Colonic mucosa (tissue), 4 donors: Measurements from ENCODE around the gene TNFRSF1A. TPM values are rescaled to one million over a fixed set of nuclear protein-coding genes. Genes with fewer than 3 reads are reported as not detected.
A peak's percentile ranks its signal among the peaks of the same experiment; 100 is the strongest.

Source experiments
- DNase-seq: peaks from one replicate; pipeline ENCODE4 v3.0.0-alpha.2; 2020
- H3K27ac ChIP-seq: fragments of 200-600 bp; one replicate; pipeline ENCODE4 v1.8.0; 2021
- H3K27me3 ChIP-seq: fragments of 200-600 bp; one replicate; pipeline ENCODE4 v1.8.0; 2021
- H3K36me3 ChIP-seq: fragments of 200-600 bp; one replicate; pipeline ENCODE4 v1.8.0; 2021
- H3K4me1 ChIP-seq: fragments of 200-600 bp; one replicate; pipeline ENCODE4 v1.8.0; 2021; ENCODE audit warnings: mild to moderate bottlenecking
- H3K4me3 ChIP-seq: fragments of 200-600 bp; one replicate; pipeline ENCODE4 v1.8.0; 2021
- H3K9ac ChIP-seq, 2 donors: one replicate each; pipeline ENCODE4 v1.7.0; 2013; ENCODE audit warnings: control low read depth in 2 of 2, low read depth in 2 of 2, low read length in 2 of 2
- H3K9me3 ChIP-seq: fragments of 200-600 bp; one replicate; pipeline ENCODE4 v1.8.0; 2021
- intact Hi-C: fragments of 100-400 bp; cut with DNase I; formaldehyde crosslinking; loops from one replicate; pipeline ENCODE4 v1.14.1; 2022
- total RNA-seq, 2 donors: library from RNA; stranded (reverse); fragmentation: NEBNext Ultra II Directional in 1 of 2; extraction: Animal tissue kit (Norgen Biotek cat#: 25700) in 1 of 2; gene quantifications; one replicate each; pipeline ENCODE4 v1.2.1, GENCODE V29; 2021
- TF ChIP-seq, protein P1 (sequence below): fragments of 200-600 bp; IDR thresholded peaks from one replicate; pipeline ENCODE4 v1.8.0; 2022; ENCODE audit warnings: antibody characterized with exemption, mild to moderate bottlenecking
- donor health status: healthy.
- donor health status: DM: no; HTN: no; CAD: no.
- donor health status: DM: no; HTN: no; CAD: no.

TNFRSF1A gene
- total RNA-seq, 2 donors from 2014 or later: 116 to 164 TPM

DNA sequence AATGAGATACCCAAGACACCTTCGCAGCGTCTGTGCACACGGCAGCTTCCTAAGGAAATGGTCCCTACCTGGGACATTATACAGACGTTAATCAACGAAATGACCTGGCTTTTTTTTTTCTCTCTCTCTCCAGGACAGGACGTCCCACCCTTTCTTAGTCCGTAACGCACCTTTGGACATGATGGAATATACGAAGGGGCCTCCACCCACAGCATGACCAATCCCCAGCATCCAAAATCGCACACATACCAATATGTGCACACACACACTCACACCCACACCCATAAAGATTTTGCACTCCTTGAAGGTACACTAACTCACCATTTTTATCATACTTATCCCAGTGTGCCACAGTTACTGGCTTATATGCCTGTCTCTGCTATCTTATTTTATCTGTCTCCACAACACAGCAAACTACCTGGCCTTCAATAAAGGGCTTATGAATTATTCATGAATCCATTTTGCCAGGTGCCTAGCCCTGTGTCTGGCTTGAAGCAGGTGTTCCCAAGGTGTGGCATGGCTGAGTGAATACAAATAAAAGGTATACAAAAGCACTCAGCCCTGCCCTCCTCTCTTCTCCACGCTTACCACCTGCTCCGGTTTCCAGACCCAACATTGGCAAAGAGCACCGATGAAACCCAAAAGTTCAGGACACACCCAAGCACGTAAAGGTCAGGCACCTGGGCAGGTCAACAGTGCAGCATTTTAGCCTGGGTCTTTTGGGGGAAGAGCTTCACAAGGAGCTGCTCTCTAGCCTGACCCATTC lies 31.3 kb upstream of the TNFRSF1A start:
- TF ChIP-seq, protein P1, sequence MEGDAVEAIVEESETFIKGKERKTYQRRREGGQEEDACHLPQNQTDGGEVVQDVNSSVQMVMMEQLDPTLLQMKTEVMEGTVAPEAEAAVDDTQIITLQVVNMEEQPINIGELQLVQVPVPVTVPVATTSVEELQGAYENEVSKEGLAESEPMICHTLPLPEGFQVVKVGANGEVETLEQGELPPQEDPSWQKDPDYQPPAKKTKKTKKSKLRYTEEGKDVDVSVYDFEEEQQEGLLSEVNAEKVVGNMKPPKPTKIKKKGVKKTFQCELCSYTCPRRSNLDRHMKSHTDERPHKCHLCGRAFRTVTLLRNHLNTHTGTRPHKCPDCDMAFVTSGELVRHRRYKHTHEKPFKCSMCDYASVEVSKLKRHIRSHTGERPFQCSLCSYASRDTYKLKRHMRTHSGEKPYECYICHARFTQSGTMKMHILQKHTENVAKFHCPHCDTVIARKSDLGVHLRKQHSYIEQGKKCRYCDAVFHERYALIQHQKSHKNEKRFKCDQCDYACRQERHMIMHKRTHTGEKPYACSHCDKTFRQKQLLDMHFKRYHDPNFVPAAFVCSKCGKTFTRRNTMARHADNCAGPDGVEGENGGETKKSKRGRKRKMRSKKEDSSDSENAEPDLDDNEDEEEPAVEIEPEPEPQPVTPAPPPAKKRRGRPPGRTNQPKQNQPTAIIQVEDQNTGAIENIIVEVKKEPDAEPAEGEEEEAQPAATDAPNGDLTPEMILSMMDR: no peak
- H3K27me3 ChIP-seq: no peaks in the 10 kb centered on the region
- H3K9me3 ChIP-seq: no peaks in the 10 kb centered on the region
- H3K27ac ChIP-seq: peak overlapping the region; percentile 91
- DNase-seq: peak; percentile 87
- H3K4me3 ChIP-seq: peak overlapping the region; percentile 34
- H3K4me1 ChIP-seq: peaks cover 21% of the 10 kb centered on the region
- H3K9ac ChIP-seq: peak overlapping the region; percentile 89
- H3K36me3 ChIP-seq: no peaks in the 10 kb centered on the region
- intact Hi-C loops: loop anchor here (5.0 kb wide), 1 partner anchor 36 kb away; no protein-coding TSS in a partner anchor

DNA sequence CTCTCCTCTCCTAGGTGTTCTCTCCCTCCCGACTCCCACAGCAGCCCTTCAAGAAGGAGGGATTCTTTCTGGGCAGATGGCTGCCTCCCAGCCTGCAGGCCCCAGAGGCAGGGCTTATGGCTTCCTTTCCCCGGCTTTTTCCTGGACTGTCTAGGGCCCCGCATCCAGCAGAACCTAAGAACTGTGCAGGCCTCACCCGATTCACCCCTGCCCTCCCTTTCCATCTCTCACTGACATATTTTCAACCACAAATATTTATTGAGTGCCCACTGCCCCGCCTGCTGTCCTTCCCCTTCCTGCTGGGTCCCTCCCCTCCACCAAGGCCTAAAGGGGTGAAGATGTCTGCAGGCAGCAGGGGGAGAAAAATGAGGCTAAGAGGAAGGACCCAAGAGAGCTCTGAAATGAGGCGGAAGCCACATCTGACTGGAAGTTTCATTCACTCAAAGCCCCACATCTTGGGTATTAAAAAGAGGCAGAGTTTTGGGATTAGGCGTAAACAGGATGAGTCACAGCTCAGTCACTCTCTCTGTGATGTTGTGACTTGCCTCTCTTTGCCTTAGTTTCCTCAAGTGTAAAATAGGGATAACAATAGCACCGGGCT lies 30.6 kb upstream of the TNFRSF1A start:
- peak overlapping the region; percentile 34 for H3K4me3 ChIP-seq
- peak overlapping the region; percentile 57 to 89 for H3K9ac ChIP-seq
- H3K27ac ChIP-seq: peak overlapping the region; percentile 91
- H3K27me3 ChIP-seq: no peaks in the 10 kb centered on the region
- H3K36me3 ChIP-seq: no peaks in the 10 kb centered on the region
- DNase-seq: no peak
- intact Hi-C loops: loop anchor here (5.0 kb wide), 1 partner anchor 35 kb away; no protein-coding TSS in a partner anchor
- no peaks in the 10 kb centered on the region for H3K9me3 ChIP-seq
- peaks cover 21% of the 10 kb centered on the region for H3K4me1 ChIP-seq
- TF ChIP-seq, protein P1: no peak

DNA sequence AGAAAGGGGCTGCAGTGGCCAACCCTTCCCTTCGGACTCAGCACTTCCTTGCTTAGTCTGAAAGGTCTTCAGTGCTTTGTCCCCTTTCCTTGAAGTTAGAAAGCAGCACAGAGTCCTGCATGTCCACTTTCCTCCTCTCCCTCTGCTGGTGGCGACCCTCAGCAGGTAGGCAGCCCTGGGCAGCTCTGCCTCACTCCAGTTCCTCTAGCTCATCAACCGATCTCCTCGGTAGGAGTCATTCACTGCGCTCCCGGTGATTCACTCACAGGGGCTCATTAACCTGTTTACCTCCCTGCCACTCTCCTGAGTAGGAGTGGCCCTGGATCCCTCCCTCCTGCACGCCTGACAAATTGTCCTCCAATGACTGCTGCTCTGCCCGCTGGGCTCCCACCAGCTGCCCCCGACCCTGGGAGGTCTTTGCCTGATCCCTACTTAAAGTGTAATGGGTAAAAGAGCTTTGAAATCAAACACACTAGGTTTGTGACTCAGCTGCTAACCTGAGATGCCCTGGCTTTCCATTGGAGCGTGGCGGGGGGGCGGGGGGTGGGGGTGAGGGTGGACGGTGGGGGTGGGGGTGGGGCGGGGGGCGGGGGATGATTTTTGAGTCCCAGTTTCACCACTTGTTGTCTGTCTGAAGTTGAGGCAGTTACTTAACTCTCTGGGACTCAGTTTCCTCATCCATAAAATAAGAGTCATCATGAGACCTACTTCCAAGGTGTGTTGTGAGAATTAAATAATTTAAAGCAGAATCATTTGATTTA lies 29.3 kb upstream of the TNFRSF1A start:
- peak; percentile 88 for DNase-seq
- Histone ChIP-seq H3K27me3 (no peaks in the 10 kb centered on the region), H3K9ac (peak overlapping the region; percentile 60 to 89), H3K27ac (peak overlapping the region; percentile 91), H3K4me1 (peaks cover 15% of the 10 kb centered on the region), H3K9me3 (no peaks in the 10 kb centered on the region), H3K4me3 (peak overlapping the region; percentile 3), H3K36me3 (no peaks in the 10 kb centered on the region)
- intact Hi-C loops: loop anchor here (5.0 kb wide), 1 partner anchor 34 kb away; no protein-coding TSS in a partner anchor
- TF ChIP-seq, protein P1: no peak

DNA sequence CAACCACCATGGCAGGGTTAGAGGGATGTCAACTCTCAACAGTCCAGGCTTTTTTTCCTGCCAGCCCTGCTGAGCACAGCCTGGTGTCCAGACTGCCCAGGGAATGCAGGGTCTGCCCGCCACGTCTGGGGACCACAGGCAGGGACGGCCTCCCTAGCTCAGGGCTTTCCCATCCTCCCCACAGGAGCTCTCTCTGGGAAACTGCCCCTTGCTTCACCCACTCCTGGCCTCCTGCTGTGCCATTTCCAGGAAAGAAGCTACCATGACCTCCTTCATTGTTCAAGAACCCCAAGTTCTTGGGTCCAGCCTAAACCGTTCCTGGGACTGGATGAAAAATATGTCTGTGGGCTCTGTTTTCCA lies 28.7 kb upstream of the TNFRSF1A start:
- H3K36me3 ChIP-seq: no peaks in the 10 kb centered on the region
- peak overlapping the region; percentile 60 to 85 for H3K9ac ChIP-seq
- no peaks in the 10 kb centered on the region for H3K27me3 ChIP-seq
- intact Hi-C loops: loop anchor here (5.0 kb wide), 1 partner anchor 33 kb away; no protein-coding TSS in a partner anchor
- no peaks in the 10 kb centered on the region for H3K9me3 ChIP-seq
- H3K4me1 ChIP-seq: peaks cover 11% of the 10 kb centered on the region
- H3K4me3 ChIP-seq: peak overlapping the region; percentile 3
- H3K27ac ChIP-seq: peak overlapping the region; percentile 62
- no peak for DNase-seq
- TF ChIP-seq, protein P1: no peak

DNA sequence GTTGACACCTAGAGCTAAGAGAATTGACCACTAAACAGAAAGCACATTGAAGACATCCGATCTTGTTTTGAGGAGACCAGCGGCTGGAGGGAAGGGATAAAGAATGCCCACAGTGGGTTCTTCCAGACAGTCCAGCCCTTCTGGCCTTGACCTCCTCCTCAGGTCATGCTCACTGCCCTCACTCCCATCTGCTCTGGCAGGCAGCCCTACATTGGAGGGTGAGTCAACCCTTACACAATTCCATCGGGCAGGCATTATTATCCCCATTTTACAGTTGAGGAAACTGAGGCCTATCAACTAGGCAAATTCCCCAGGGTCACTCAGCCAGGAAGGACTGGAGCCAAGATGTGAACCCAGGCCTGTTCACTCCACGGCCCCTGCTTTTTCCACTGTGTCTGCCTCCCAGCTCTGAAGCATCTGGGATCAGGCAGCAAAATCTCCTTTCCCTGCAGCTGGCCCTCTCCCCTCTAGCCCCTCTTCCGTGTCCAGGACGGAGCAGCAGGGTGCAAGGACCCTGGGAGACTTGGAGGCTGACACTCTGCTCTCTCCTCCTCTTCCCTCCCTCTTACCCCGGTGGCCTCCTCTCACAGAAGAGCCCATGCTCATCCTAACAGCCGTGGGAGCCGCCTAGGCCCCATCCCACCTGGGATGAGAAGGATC lies 28.2 kb upstream of the TNFRSF1A start:
- H3K36me3 ChIP-seq: no peaks in the 10 kb centered on the region
- peaks cover 11% of the 10 kb centered on the region for H3K4me1 ChIP-seq
- peak overlapping the region in 1 of 2 donors; percentile 85 for H3K9ac ChIP-seq
- intact Hi-C loops: loop anchor here (5.0 kb wide), 1 partner anchor 33 kb away; no protein-coding TSS in a partner anchor
- H3K27ac ChIP-seq: peak overlapping the region; percentile 62
- DNase-seq: no peak
- TF ChIP-seq, protein P1: no peak
- no peaks in the 10 kb centered on the region for H3K9me3 ChIP-seq
- peak overlapping the region; percentile 3 for H3K4me3 ChIP-seq
- H3K27me3 ChIP-seq: no peaks in the 10 kb centered on the region
